OCI-LY1 (cell line): ENCODE results near the gene NFASC.

ENCODE experiments used
- H2AFZ ChIP-seq: fragments of 200-600 bp; sonication (generic), shearing (Covaris generic); 2 replicates; pipeline ENCODE4 v1.6.0; 2014; ENCODE audit warnings: antibody characterized with exemption, mild to moderate bottlenecking, low read length
- H3F3A ChIP-seq: fragments of 200-600 bp; sonication (generic), shearing (Covaris generic); 2 replicates; pipeline ENCODE4 v1.6.0; 2014; ENCODE audit warnings: mild to moderate bottlenecking, antibody characterized with exemption, low read length, moderate library complexity; ENCODE audit not compliant: insufficient read depth
- H3K27ac ChIP-seq: fragments of 200-600 bp; sonication (generic); 2 replicates; pipeline ENCODE4 v1.5.1; 2014; ENCODE audit warnings: low read length, mixed run types, mild to moderate bottlenecking, low read depth; ENCODE audit not compliant: poor library complexity, severe bottlenecking
- H3K27me3 ChIP-seq: fragments of 200-600 bp; sonication (generic); 2 replicates; pipeline ENCODE4 v1.6.0; 2014; ENCODE audit warnings: antibody characterized with exemption, mild to moderate bottlenecking, low read length, moderate library complexity; ENCODE audit not compliant: insufficient read depth
- H3K36me3 ChIP-seq: fragments of 200-600 bp; sonication (generic); 2 replicates; pipeline ENCODE4 v1.6.1; 2014; ENCODE audit warnings: mild to moderate bottlenecking, antibody characterized with exemption, low read length, moderate library complexity, mixed read lengths; ENCODE audit not compliant: insufficient read depth
- H3K4me1 ChIP-seq: fragments of 200-600 bp; sonication (generic); 2 replicates; pipeline ENCODE4 v1.5.1; 2014; ENCODE audit warnings: mild to moderate bottlenecking, low read length, moderate library complexity; ENCODE audit not compliant: insufficient read depth, severe bottlenecking
- H3K4me2 ChIP-seq: fragments of 200-600 bp; sonication (generic), shearing (Covaris generic); 2 replicates; pipeline ENCODE4 v1.6.1; 2014; ENCODE audit warnings: low read length
- H3K4me3 ChIP-seq: fragments of 200-600 bp; sonication (generic); 2 replicates; pipeline ENCODE4 v1.5.1; 2014; ENCODE audit warnings: low read length, low read depth, mild to moderate bottlenecking, mixed read lengths; ENCODE audit not compliant: poor library complexity, severe bottlenecking
- H3K79me2 ChIP-seq: fragments of 200-600 bp; shearing (Covaris generic); 2 replicates; pipeline ENCODE4 v1.6.1; 2016; ENCODE audit warnings: mixed run types, low read length, mixed read lengths; ENCODE audit not compliant: insufficient read depth
- H3K9ac ChIP-seq: fragments of 200-600 bp; sonication (generic), shearing (Covaris generic); 2 replicates; pipeline ENCODE4 v1.6.1; 2014; ENCODE audit warnings: mild to moderate bottlenecking, low read length, mixed read lengths
- H3K9me2 ChIP-seq: fragments of 200-600 bp; sonication (generic), shearing (Covaris generic); 2 replicates; pipeline ENCODE4 v1.6.1; 2014; ENCODE audit warnings: low read depth, mild to moderate bottlenecking, low read length, mixed read lengths
- H3K9me3 ChIP-seq: fragments of 200-600 bp; shearing (Covaris generic); 2 replicates; pipeline ENCODE4 v1.6.1; 2014; ENCODE audit warnings: low read length, mixed read lengths
- H4K20me1 ChIP-seq: fragments of 200-600 bp; sonication (generic), shearing (Covaris generic); 2 replicates; pipeline ENCODE4 v1.6.0; 2016; ENCODE audit warnings: mild to moderate bottlenecking, low read length; ENCODE audit not compliant: insufficient read depth
- EZH2 ChIP-seq: fragments of 200-600 bp; sonication (generic), shearing (Covaris generic); IDR thresholded peaks from 2 replicates; pipeline ENCODE4 v1.8.0; 2017; ENCODE audit warnings: borderline replicate concordance, mixed run types, mild to moderate bottlenecking, antibody characterized with exemption, low read length, moderate library complexity, mixed read lengths
- TF ChIP-seq, protein P1 (sequence below): fragments of 200-600 bp; sonication (generic), shearing (Covaris generic); IDR thresholded peaks from 2 replicates; pipeline ENCODE4 v1.5.1; 2017; ENCODE audit warnings: mild to moderate bottlenecking, antibody characterized with exemption, low read length, moderate library complexity, mixed read lengths

Gene NFASC

GRCh38 chr1:204925701-204926100, 55.0 kb downstream of the NFASC start:
- H3K4me2 ChIP-seq, result no peak overlapping the region
- no peak overlapping the region for H3K27ac ChIP-seq
- no peak overlapping the region for H2AFZ ChIP-seq
- no peak for TF ChIP-seq EZH2
- TF ChIP-seq, protein P1, sequence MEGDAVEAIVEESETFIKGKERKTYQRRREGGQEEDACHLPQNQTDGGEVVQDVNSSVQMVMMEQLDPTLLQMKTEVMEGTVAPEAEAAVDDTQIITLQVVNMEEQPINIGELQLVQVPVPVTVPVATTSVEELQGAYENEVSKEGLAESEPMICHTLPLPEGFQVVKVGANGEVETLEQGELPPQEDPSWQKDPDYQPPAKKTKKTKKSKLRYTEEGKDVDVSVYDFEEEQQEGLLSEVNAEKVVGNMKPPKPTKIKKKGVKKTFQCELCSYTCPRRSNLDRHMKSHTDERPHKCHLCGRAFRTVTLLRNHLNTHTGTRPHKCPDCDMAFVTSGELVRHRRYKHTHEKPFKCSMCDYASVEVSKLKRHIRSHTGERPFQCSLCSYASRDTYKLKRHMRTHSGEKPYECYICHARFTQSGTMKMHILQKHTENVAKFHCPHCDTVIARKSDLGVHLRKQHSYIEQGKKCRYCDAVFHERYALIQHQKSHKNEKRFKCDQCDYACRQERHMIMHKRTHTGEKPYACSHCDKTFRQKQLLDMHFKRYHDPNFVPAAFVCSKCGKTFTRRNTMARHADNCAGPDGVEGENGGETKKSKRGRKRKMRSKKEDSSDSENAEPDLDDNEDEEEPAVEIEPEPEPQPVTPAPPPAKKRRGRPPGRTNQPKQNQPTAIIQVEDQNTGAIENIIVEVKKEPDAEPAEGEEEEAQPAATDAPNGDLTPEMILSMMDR, result no peak
- no peaks in the 10 kb centered on the region for H4K20me1 ChIP-seq
- H3K9me2 ChIP-seq, result no peaks in the 10 kb centered on the region
- no peaks in the 10 kb centered on the region; the same call in 1 of the 2 replicates for H3K27me3 ChIP-seq
- no peak overlapping the region for H3K9ac ChIP-seq
- no peaks in the 10 kb centered on the region for H3K4me1 ChIP-seq
- H3K36me3 ChIP-seq, result no peaks in the 10 kb centered on the region
- no peak overlapping the region for H3K4me3 ChIP-seq
- no peaks in the 10 kb centered on the region for H3K79me2 ChIP-seq
- no peaks in the 10 kb centered on the region for H3F3A ChIP-seq
- H3K9me3 ChIP-seq, result no peaks in the 10 kb centered on the region

GRCh38 chr1:204927673-204928641, 57.3 kb downstream of the NFASC start:
- H3K9me3 ChIP-seq, result no peaks in the 10 kb centered on the region
- no peaks in the 10 kb centered on the region for H3K4me1 ChIP-seq
- no peaks in the 10 kb centered on the region for H3K36me3 ChIP-seq
- no peaks in the 10 kb centered on the region for H3K79me2 ChIP-seq
- H3K9ac ChIP-seq, result no peak overlapping the region
- no peak overlapping the region for H2AFZ ChIP-seq
- H4K20me1 ChIP-seq, result no peaks in the 10 kb centered on the region
- no peaks in the 10 kb centered on the region; the same call in 1 of the 2 replicates for H3K27me3 ChIP-seq
- no peaks in the 10 kb centered on the region for H3K9me2 ChIP-seq
- H3K27ac ChIP-seq, result no peak overlapping the region
- no peak overlapping the region for H3K4me2 ChIP-seq
- no peak for TF ChIP-seq EZH2
- TF ChIP-seq, protein P1, result no peak
- no peaks in the 10 kb centered on the region for H3F3A ChIP-seq
- H3K4me3 ChIP-seq, result no peak overlapping the region

GRCh38 chr1:204928671-204929486, 58.2 kb downstream of the NFASC start:
- H3K4me1 ChIP-seq, result no peaks in the 10 kb centered on the region
- H2AFZ ChIP-seq, result no peak overlapping the region
- H3K4me3 ChIP-seq, result no peak overlapping the region
- H3K4me2 ChIP-seq, result no peak overlapping the region
- H3F3A ChIP-seq, result no peaks in the 10 kb centered on the region
- H3K9ac ChIP-seq, result no peak overlapping the region
- no peaks in the 10 kb centered on the region for H3K9me3 ChIP-seq
- H3K27ac ChIP-seq, result no peak overlapping the region
- no peak for TF ChIP-seq EZH2
- TF ChIP-seq, protein P1, result no peak
- H3K9me2 ChIP-seq, result no peaks in the 10 kb centered on the region
- no peaks in the 10 kb centered on the region for H3K79me2 ChIP-seq
- H3K27me3 ChIP-seq, result no peaks in the 10 kb centered on the region; the same call in 1 of the 2 replicates
- no peaks in the 10 kb centered on the region for H3K36me3 ChIP-seq
- no peaks in the 10 kb centered on the region for H4K20me1 ChIP-seq
